ENCODE measurements around the gene SAT1.

SAT1 gene

DNA sequence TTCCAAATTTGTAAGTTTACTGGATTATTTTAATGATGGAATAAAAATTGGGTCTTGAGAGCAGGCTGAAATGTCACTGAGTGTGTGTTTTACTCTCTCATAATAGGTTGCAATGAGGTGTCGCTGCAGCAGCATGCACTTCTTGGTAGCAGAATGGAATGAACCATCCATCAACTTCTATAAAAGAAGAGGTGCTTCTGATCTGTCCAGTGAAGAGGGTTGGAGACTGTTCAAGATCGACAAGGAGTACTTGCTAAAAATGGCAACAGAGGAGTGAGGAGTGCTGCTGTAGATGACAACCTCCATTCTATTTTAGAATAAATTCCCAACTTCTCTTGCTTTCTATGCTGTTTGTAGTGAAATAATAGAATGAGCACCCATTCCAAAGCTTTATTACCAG lies 2.6 kb downstream of the SAT1 start:
- TF ChIP-seq POLR2A (IDR thresholded peaks at IDR 0.05; ENCODE audit: low read length) (no peak), GATA1 (IDR thresholded peaks at IDR 0.05; ENCODE audit: low read depth, low read length) (no peak)
- no peak for DNase-seq

DNA sequence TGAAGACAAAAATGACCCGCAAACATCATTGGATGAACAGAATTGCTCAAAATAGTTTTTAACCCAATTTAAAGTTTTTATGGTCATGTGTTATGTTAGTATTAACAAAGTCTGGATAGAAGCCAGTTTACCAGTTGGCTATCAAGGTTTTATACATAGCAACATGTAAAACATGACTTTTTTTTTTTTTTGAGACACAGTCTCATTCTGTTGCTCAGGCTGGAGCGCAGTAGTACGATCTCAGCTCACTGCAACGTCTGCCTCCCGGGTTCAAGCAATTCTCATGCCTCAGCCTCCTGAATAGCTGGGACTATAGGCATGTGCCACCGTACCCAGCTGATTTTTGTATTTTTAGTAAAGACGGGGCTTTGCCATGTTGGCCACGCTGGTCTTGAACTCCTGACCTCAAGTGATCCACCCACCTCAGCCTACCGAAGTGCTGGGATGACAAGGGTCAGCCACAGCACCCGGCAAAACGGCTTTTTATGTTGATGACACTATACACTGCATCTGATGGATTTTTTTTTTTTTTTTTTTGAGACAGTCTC lies 3.4 kb downstream of the SAT1 start:
- DNase-seq: no peak

DNA sequence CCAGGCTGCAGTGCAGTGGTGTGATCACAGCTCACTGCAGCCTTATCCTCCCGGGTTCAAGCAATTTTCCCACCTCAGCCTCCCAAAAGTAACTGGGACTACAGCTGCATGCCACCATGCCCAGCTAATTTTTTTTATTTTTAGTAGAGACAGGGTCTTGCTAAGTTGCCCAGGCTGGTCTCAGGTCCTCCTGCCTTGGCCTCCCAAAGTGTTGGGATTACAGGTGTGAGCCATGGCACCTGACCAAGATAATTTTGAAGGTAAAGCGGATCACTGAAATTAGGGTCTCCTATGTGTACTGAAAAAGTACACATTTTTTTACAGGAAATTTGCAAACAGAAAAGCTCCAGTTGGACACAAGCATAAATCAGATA lies 4.8 kb downstream of the SAT1 start:
- no peak for DNase-seq
- TF ChIP-seq POLR2A (IDR thresholded peaks at IDR 0.05; ENCODE audit: low read length) (no peak), GATA1 (IDR thresholded peaks at IDR 0.05; ENCODE audit: low read depth, low read length) (no peak)

More for the DNA sequence above, 3.4 kb downstream of the SAT1 start:
- no peak for TF ChIP-seq GATA1 (IDR thresholded peaks at IDR 0.05; ENCODE audit: low read depth, low read length)
- no peak for TF ChIP-seq POLR2A (IDR thresholded peaks at IDR 0.05; ENCODE audit: low read length)

GRCh38 chrX:23788521-23788920 lies 5.5 kb downstream of the SAT1 start:
- no peak for TF ChIP-seq GATA1 (IDR thresholded peaks at IDR 0.05; ENCODE audit: low read depth, low read length)
- no peak for TF ChIP-seq POLR2A (IDR thresholded peaks at IDR 0.05; ENCODE audit: low read length)
- no peak for DNase-seq

- TF ChIP-seq GATA1 (IDR thresholded peaks at IDR 0.05; ENCODE audit: low read depth, low read length): no peak
- no peak for TF ChIP-seq POLR2A (IDR thresholded peaks at IDR 0.05; ENCODE audit: low read length)
- no peak for DNase-seq
Measured at GRCh38 chrX:23788946-23789345, 6.0 kb downstream of the SAT1 start.

DNA sequence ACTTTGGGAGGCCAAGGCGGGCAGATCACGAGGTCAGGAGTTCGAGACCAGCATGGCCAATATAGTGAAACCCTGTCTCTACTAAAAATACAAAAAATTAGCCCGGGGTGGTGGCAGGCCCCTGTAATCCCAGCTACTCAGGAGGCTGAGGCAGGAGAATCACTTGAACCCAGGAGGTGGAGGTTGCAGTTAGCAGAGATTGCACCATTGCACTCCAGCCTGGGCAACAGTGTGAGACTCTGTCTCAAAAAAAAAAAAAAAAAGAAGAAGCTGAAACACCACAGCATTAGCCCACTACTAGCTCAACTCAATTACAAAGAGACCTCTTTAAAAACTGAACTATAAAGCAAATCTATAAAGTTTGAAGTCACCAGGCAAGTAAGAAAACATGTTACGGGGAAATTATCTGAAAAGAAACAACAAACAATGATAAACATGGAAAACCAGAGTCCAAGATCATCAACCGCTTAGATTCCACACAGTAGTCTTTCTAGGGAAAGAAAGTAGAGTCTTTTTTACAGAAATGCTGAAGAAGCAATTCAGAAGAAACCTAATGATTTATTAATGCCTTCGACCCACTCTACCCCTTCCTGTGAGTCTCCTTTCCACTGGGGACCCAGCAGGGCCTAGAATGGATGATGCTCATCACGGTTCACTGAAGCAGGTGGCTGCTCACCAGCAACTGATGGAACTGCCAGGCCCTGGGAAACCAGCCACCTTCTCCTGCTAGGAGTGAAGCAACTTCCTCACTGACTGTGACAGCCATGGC lies 6.6 kb downstream of the SAT1 start:
- no peak for TF ChIP-seq POLR2A (IDR thresholded peaks at IDR 0.05; ENCODE audit: low read length)
- DNase-seq: no peak

DNA sequence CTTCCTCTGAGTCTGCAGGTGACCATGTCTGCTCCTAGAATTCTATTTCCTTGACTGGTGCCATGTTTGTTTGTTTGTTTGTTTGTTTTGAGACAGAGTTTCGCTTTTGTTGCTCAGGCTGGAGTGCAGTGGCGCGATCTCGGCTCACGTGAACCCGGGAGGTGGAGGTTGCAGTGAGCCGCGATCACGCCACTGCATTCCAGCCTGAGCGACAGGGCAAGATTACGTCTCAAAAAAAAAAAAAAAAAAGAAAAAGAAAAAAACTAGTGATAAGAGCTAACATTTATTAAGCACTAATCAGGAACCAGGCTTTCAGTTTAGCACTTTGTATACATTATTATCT lies 7.2 kb downstream of the SAT1 start:
- no peak for TF ChIP-seq GATA1 (IDR thresholded peaks at IDR 0.05; ENCODE audit: low read depth, low read length)
- no peak for TF ChIP-seq POLR2A (IDR thresholded peaks at IDR 0.05; ENCODE audit: low read length)
- no peak for DNase-seq

DNA sequence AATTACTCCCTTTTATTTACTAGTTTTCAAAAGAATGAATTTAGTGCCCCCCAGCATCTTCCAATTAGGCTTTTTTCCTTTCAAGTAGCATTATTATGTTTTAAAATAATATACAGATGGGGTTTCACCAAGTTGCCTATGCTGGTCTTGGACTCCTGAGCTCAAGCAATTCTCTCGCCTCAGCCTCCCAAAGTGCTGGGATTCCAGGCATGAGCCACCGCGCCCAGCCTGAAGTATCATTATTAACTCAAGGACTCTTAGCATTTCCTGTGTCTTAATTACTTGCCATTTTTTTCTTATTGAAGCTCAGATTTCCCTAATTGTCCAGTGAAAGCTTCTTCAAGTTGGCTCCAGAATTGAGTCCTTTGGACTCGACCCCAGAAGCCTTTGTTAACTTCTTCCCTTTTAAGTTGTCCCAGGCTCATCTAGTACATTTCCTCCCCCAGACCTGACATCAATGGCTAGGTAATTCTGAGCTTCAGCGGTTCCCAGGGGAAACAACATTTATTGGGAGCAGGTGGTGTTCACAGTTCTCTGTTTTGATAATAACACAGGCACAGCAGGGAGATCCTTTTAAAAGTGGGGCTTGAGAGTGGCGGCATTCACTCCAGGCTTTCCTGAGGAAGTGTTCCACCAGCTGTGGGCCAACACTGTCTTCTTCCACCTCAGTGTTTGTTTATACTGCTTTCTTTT lies 10.0 kb downstream of the SAT1 start:
- no peak for DNase-seq
- TF ChIP-seq GATA1 (IDR thresholded peaks at IDR 0.05; ENCODE audit: low read depth, low read length) (no peak), POLR2A (IDR thresholded peaks at IDR 0.05; ENCODE audit: low read length) (no peak)

DNA sequence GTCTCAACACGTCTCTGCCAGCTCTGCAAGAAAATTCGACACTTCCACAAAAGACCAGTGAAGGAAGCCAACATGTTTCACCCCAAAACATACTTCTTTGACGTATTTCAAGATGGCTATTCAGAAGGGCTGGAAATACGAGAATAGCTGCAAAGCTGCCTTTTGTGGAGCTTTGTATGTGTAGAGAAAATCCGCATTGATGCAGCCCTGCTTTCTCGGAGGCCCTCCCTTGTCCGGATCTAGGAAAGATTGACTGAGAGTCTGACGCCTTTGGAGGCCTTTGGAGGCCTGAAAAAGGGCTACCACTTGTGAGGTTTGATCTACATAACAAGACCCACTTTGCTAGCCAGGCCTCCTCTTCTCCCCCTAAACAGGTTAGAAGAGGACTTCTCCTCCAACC lies 12.2 kb downstream of the SAT1 start:
- TF ChIP-seq GATA1 (IDR thresholded peaks at IDR 0.05; ENCODE audit: low read depth, low read length) (no peak), POLR2A (IDR thresholded peaks at IDR 0.05; ENCODE audit: low read length) (no peak)
- no peak for DNase-seq

GRCh38 chrX:23797371-23798128 lies 14.6 kb downstream of the SAT1 start:
- TF ChIP-seq POLR2A (IDR thresholded peaks at IDR 0.05; ENCODE audit: low read length) (no peak), GATA1 (IDR thresholded peaks at IDR 0.05; ENCODE audit: low read depth, low read length) (no peak)
- no peak for DNase-seq

GRCh38 chrX:23799469-23800065 lies 16.6 kb downstream of the SAT1 start:
- no peak for TF ChIP-seq POLR2A (IDR thresholded peaks at IDR 0.05; ENCODE audit: low read length)
- TF ChIP-seq GATA1 (IDR thresholded peaks at IDR 0.05; ENCODE audit: low read depth, low read length): no peak
- peak in 1 of 2 experiments; percentile 19 for DNase-seq

DNA sequence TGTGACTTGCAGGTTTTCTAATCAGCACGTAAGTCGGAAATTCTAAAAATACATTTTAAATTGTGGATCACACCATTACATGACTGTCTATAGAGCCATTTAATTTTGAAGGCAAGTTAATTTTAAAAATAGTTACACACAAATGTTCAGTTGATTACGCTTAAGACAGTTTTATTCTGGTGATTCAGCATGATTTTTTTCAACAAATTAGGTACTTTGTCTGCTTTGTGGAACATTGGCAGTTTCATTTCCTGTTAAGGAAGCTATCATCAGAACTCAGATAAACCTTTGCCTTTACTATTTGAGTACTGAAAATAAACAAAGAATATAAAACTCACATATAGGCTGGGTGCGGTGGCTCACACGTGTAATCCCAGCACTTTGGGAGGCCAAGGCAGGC lies 19.5 kb downstream of the SAT1 start:
- DNase-seq: no peak
- TF ChIP-seq GATA1 (IDR thresholded peaks at IDR 0.05; ENCODE audit: low read depth, low read length): no peak
- no peak for TF ChIP-seq POLR2A (IDR thresholded peaks at IDR 0.05; ENCODE audit: low read length)

GRCh38 chrX:23803931-23804381 lies 21.0 kb downstream of the SAT1 start:
- peak in 1 of 2 experiments; percentile 2 for DNase-seq
- no peak for TF ChIP-seq GATA1 (IDR thresholded peaks at IDR 0.05; ENCODE audit: low read depth, low read length)
- TF ChIP-seq POLR2A (IDR thresholded peaks at IDR 0.05; ENCODE audit: low read length): no peak

DNA sequence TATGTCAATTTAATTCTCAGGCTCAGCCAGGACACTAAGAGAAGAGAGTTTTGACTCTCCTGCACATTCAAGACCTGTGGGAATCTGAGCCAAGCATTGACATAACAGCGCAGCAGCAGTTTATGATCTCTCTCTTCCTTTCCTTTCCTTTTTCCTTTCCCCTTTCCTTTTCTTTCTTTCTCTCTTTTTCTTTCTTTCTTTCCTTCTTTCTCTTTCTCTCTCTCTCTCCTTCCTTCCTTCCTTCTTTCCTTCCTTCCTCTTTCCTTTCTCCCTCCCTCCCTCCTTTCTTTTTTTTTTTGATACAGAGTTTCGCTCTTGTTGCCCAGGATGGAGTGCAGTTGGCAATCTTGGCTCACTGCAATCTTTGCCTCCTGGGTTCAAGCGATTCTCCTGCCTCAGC lies 21.6 kb downstream of the SAT1 start:
- DNase-seq: no peak
- TF ChIP-seq GATA1 (IDR thresholded peaks at IDR 0.05; ENCODE audit: low read depth, low read length) (no peak), POLR2A (IDR thresholded peaks at IDR 0.05; ENCODE audit: low read length) (no peak)
